Measurements from ENCODE around the gene FBXO40. TPM values are rescaled to one million over a fixed set of nuclear protein-coding genes. Genes with fewer than 3 reads are reported as not detected.

Gene FBXO40
- total and polyA plus RNA-seq, 10 of the 15 experiments (the other 5 are each of a cell fraction or from before 2014, with no cell fraction given) = 0.03 to 0.05 (median 0.04) TPM; not detected in 7

- H3K79me2 ChIP-seq (ENCODE audit: control insufficient read depth, insufficient read depth, low read length) = no peaks in the 10 kb centered on the region
- no peaks in the 10 kb centered on the region for H3K9me3 ChIP-seq (replicated peaks; ENCODE audit: control insufficient read depth, insufficient read depth, low read length)
- intact Hi-C loops (cut with micrococcal nuclease; ENCODE audit: unreplicated experiment) (no loop called here), in situ Hi-C loops (cut with MboI) (no loop called here)
- H3K36me3 ChIP-seq (ENCODE audit: control insufficient read depth in 2 of 2, insufficient read depth in 2 of 2, low read length in 1 of 2) = peaks cover 0 to 10% of the 10 kb centered on the region in 2 experiments; a peak in 2 of 4 replicates
- H3K4me1 ChIP-seq (ENCODE audit: control insufficient read depth, insufficient read depth, low read length) = no peaks in the 10 kb centered on the region; the same call in 1 of the 2 replicates
- ChIA-PET POLR2A (no interaction called here), RAD21 (ENCODE audit: unreplicated experiment) (no interaction called here), SMC1A (ENCODE audit: uncharacterized antibody, unreplicated experiment) (no interaction called here), CTCF (no interaction called here)
- 97% methylated on average over 4 of the region's 4 CpGs for WGBS (ENCODE audit: insufficient coverage, insufficient replicate concordance, low lambda C conversion rate, missing lambda C conversion rate)
- BruUV-seq (replicated peaks) = no TSS peak
- H2AFZ ChIP-seq (ENCODE audit: control insufficient read depth, low read depth, low read length) = no peak overlapping the region
- no peaks in the 10 kb centered on the region for H3K27me3 ChIP-seq (replicated peaks in 1 of 2; ENCODE audit: control insufficient read depth in 2 of 2, insufficient read depth in 2 of 2, low read length in 1 of 2)
- no peak overlapping the region for H3K9ac ChIP-seq (ENCODE audit: control insufficient read depth, insufficient read depth, low read length)
- TF ChIP-seq GATAD2B (conservative IDR thresholded peaks at IDR 0.05; ENCODE audit: low read depth) = no peak
- TF ChIP-seq SIN3A (IDR thresholded peaks at IDR 0.05; ENCODE audit: low read depth, low read length) = no peak
- no peak for TF ChIP-seq SREBF1 (IDR thresholded peaks at IDR 0.05; ENCODE audit: low read length)
- TF ChIP-seq PKNOX1 (IDR thresholded peaks at IDR 0.05) = no peak
- no peak for TF ChIP-seq CHD2 (IDR thresholded peaks at IDR 0.05; ENCODE audit: borderline replicate concordance, low read depth, low read length)
- no peak overlapping the region for H3K27ac ChIP-seq (ENCODE audit: control insufficient read depth, insufficient read depth)
- DNase-seq (ENCODE audit: low read depth, low spot score) (no peak), FAIRE-seq (no peak), ATAC-seq (no peak)
- H3K4me2 ChIP-seq (ENCODE audit: control insufficient read depth, insufficient read depth) = no peak overlapping the region
- no peak overlapping the region for H3K4me3 ChIP-seq
- no peaks in the 10 kb centered on the region for H4K20me1 ChIP-seq (ENCODE audit: control insufficient read depth, insufficient read depth)
These were observed 33.3 kb downstream of the FBXO40 start for GRCh38 chr3:121626495-121626894.

- Histone ChIP-seq H3K9ac (ENCODE audit: control insufficient read depth, insufficient read depth, low read length) (no peak overlapping the region), H4K20me1 (ENCODE audit: control insufficient read depth, insufficient read depth) (no peaks in the 10 kb centered on the region), H3K9me3 (replicated peaks; ENCODE audit: control insufficient read depth, insufficient read depth, low read length) (no peaks in the 10 kb centered on the region), H2AFZ (ENCODE audit: control insufficient read depth, low read depth, low read length) (no peak overlapping the region), H3K27ac (ENCODE audit: control insufficient read depth, insufficient read depth) (no peak overlapping the region), H3K4me3 (no peak overlapping the region), H3K27me3 (replicated peaks in 1 of 2; ENCODE audit: control insufficient read depth in 2 of 2, insufficient read depth in 2 of 2, low read length in 1 of 2) (no peaks in the 10 kb centered on the region), H3K79me2 (ENCODE audit: control insufficient read depth, insufficient read depth, low read length) (no peaks in the 10 kb centered on the region), H3K4me2 (ENCODE audit: control insufficient read depth, insufficient read depth) (no peak overlapping the region), H3K36me3 (ENCODE audit: control insufficient read depth in 2 of 2, insufficient read depth in 2 of 2, low read length in 1 of 2) (peaks cover 0 to 14% of the 10 kb centered on the region in 2 experiments; a peak in 2 of 4 replicates), H3K4me1 (ENCODE audit: control insufficient read depth, insufficient read depth, low read length) (no peaks in the 10 kb centered on the region; the same call in 1 of the 2 replicates)
- DNase-seq (ENCODE audit: low read depth, low spot score) (no peak), ATAC-seq (no peak), FAIRE-seq (no peak)
- intact Hi-C loops (cut with micrococcal nuclease; ENCODE audit: unreplicated experiment) = no loop called here
- ChIA-PET POLR2A (no interaction called here), SMC1A (ENCODE audit: uncharacterized antibody, unreplicated experiment) (no interaction called here), RAD21 (ENCODE audit: unreplicated experiment) (no interaction called here), CTCF (no interaction called here)
- BruUV-seq (replicated peaks) = no TSS peak
- in situ Hi-C loops (cut with MboI) = no loop called here
- 94% methylated on average over 4 of the region's 4 CpGs for WGBS (ENCODE audit: insufficient coverage, insufficient replicate concordance, low lambda C conversion rate, missing lambda C conversion rate)
- no peak for TF ChIP-seq BCL11A (IDR thresholded peaks at IDR 0.05; ENCODE audit: low read depth, low read length)
- no peak for TF ChIP-seq ESRRA (IDR thresholded peaks at IDR 0.05; ENCODE audit: low read length)
- TF ChIP-seq NR2F1 (conservative IDR thresholded peaks at IDR 0.05) = no peak
- TF ChIP-seq ZNF217 (IDR thresholded peaks at IDR 0.05) = no peak
- TF ChIP-seq RUNX3 (IDR thresholded peaks at IDR 0.05; ENCODE audit: low read length) = no peak
- no peak for TF ChIP-seq SMARCA5 (IDR thresholded peaks at IDR 0.05)
- TF ChIP-seq TCF12 (IDR thresholded peaks at IDR 0.05; ENCODE audit: low read depth, low read length) = no peak
- TF ChIP-seq NRF1 (conservative IDR thresholded peaks at IDR 0.05; ENCODE audit: low read depth, low read length) = no peak
- no peak for TF ChIP-seq NKRF (conservative IDR thresholded peaks at IDR 0.05)
- no peak for TF ChIP-seq NR2C1 (IDR thresholded peaks at IDR 0.05)
- no peak for TF ChIP-seq KAT2A (conservative IDR thresholded peaks at IDR 0.05; ENCODE audit: control insufficient read depth, low read depth, low read length)
- no peak for TF ChIP-seq HCFC1 (IDR thresholded peaks at IDR 0.05; ENCODE audit: low read length)
- no peak for TF ChIP-seq SMAD1 (IDR thresholded peaks at IDR 0.05; ENCODE audit: low read depth, partially characterized antibody)
These were observed 34.0 kb downstream of the FBXO40 start for GRCh38 chr3:121627211-121627610.
